Esophagus (tissue), 2 donors: ENCODE results near the gene SERPINB5. TPM values are rescaled to one million over a fixed set of nuclear protein-coding genes. Genes with fewer than 3 reads are reported as not detected.

Source experiments
- H3K27ac ChIP-seq, 2 donors: one replicate each; pipeline ENCODE4 v1.5.1; 2013; ENCODE audit warnings: low read depth in 2 of 2, mild to moderate bottlenecking in 2 of 2, inconsistent platforms in 1 of 2, low read length in 1 of 2, moderate library complexity in 1 of 2
- H3K27me3 ChIP-seq, 2 donors: one replicate each; pipeline ENCODE4 v1.6.1; 2013; ENCODE audit warnings: low read length in 2 of 2, control low read depth in 1 of 2, mild to moderate bottlenecking in 1 of 2; ENCODE audit not compliant: insufficient read depth in 2 of 2, control insufficient read depth in 1 of 2
- H3K36me3 ChIP-seq, 2 donors: one replicate each; pipeline ENCODE4 v1.6.1; 2013; ENCODE audit warnings: low read length in 1 of 2; ENCODE audit not compliant: control insufficient read depth in 2 of 2, insufficient read depth in 2 of 2
- H3K4me1 ChIP-seq, 2 donors: one replicate each; pipeline ENCODE4 v1.6.1; 2013; ENCODE audit warnings: low read length in 1 of 2; ENCODE audit not compliant: control insufficient read depth in 2 of 2, insufficient read depth in 2 of 2
- H3K4me3 ChIP-seq, 2 donors: one replicate each; pipeline ENCODE4 v1.5.1; 2013; ENCODE audit warnings: low read length in 2 of 2, mild to moderate bottlenecking in 2 of 2, low read depth in 1 of 2, moderate library complexity in 1 of 2
- H3K9me3 ChIP-seq, 2 donors: one replicate each; pipeline ENCODE4 v1.6.1; 2013; ENCODE audit warnings: mild to moderate bottlenecking in 2 of 2, low read depth in 1 of 2, low read length in 1 of 2, moderate library complexity in 1 of 2; ENCODE audit not compliant: control insufficient read depth in 2 of 2, insufficient read depth in 1 of 2
- WGBS, 2 donors: extraction: QIAGEN DNeasy Blood & Tissue Kit; methylation state at CpG; one replicate each; pipeline ENCODE4 v1.1.7; 2013; 5-methylcytosine and 5-hydroxymethylcytosine counted together
- polyA plus RNA-seq, 2 donors: library from polyadenylated mRNA; stranded (reverse); fragments of 200-250 nt; gene quantifications; one replicate each; pipeline ENCODE4 v1.2.3, GENCODE V29; 2013
- donor health status: healthy with polysubstance abuse.
- donor health status: Bipolar disorder and iron deficiency.

SERPINB5 gene
- polyA plus RNA-seq, 2 donors, result 48.0 to 174 TPM

DNA sequence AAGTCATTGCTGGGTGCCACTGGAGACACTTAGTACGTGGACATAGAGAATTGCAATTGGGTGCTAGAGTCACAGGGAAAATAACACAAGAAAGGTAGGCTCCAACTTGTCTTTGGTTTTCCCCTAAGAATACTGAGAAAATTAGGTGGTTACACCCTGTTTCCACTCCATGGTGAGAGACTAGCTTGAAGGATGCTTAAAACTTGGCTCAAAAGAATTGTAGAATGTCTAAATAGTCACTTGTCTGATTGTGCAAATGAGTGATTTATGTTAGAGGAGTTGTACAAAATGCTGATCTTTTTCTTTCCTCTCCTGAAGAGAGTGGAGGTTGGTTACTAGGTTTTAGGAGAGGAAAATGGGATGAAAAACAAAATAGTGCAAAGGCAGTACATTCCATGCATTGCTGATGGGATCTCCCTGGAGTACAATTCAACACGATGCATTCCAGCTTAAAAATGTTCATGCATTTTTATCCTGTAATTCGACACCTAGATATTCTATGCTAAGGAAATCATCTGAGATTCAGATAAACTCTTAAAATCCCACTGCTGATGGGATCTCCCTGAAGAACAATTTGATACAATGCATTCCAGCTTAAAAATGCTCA, 63.2 kb downstream of the SERPINB5 start:
- 43 to 48% methylated on average over 3 of the region's 3 CpGs for WGBS, 2 donors
- H3K27me3 ChIP-seq, result no peaks in the 10 kb centered on the region
- no peaks in the 10 kb centered on the region for H3K9me3 ChIP-seq
- no peak overlapping the region for H3K4me3 ChIP-seq
- no peak overlapping the region for H3K27ac ChIP-seq
- H3K36me3 ChIP-seq, result no peaks in the 10 kb centered on the region
- no peaks in the 10 kb centered on the region for H3K4me1 ChIP-seq

DNA sequence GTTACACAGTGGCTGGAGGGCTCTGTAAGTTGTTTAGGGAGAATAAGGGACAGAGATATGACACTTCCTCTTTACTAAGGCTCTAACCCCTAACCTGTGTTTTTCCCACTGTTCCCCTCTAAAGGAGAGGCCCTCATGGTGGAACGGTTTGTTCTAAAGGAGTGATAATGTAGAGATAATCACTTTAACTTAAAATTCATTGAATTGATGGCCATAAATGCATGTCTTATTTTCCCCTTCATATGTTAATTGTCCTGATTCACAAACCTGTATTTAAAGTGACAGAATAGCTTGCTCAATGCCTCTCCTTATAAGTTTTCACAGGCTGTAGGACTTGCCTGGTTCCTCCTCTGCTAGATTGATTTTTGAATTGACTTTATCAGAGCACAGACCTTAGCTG, 65.3 kb downstream of the SERPINB5 start, which contains the start of gene SERPINB12:
Gene SERPINB12 (plus strand): TSS at position 301 of the 400 bp plus-strand sequence. CDS start 13,791 bp downstream, outside the sequence.
- Histone ChIP-seq H3K27me3 (no peaks in the 10 kb centered on the region), H3K27ac (no peak within 1 kb of the TSS), H3K4me3 (no peak within 1 kb of the TSS), H3K36me3 (no peaks in the 10 kb centered on the region), H3K9me3 (no peaks in the 10 kb centered on the region), H3K4me1 (no peaks in the 10 kb centered on the region)
- WGBS, 2 donors, result 72 to 92% methylated on average over 1 of the region's 1 CpG

DNA sequence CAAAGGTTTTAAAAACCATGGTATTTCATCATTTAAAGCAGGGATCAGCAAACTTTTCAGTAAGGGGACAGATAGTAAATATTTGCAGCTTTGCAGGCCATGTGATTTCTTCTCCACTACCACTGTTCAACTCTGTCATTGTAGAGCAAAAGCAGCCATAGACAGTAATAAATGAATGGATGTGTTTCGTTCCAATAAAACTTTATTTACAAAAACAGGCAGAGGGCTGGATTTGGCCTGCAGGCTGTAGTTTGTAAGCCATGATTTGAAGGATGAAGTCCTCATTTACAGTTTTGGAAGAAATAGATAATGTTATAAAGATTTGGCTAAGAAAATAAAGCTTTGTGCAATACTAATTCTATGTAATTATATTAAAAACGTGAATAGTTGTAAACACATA, 67.3 kb downstream of the SERPINB5 start:
- no peak overlapping the region for H3K27ac ChIP-seq
- WGBS, 2 donors, result 79 to 84% methylated on average over 2 of the region's 2 CpGs
- H3K9me3 ChIP-seq, result no peaks in the 10 kb centered on the region

DNA sequence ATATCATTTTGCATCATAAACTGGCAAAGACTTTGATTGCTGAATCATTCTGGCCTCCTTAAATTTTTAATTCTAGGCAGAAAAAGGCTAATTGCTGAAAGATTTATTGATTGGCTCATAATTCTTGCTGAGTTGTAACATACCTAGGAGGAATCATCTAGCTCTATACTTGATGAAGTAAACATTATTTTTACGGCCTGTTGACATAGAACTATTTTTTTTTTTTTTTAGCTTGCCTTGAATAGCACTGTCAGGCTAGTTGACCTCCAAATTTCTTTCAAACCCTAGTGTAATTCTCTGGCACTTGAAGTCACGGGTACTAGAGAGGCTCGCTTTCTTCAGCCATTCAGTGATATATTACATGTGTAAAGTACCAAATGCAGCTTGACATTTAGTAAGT, 68.2 kb downstream of the SERPINB5 start:
- WGBS, 2 donors, result 71 to 82% methylated on average over 3 of the region's 3 CpGs
- Histone ChIP-seq H3K9me3 (no peaks in the 10 kb centered on the region), H3K4me1 (peaks cover 0 to 3% of the 10 kb centered on the region in 2 donors), H3K4me3 (no peak overlapping the region), H3K27me3 (no peaks in the 10 kb centered on the region), H3K36me3 (no peaks in the 10 kb centered on the region), H3K27ac (no peak overlapping the region)

More for the DNA sequence above, 67.3 kb downstream of the SERPINB5 start:
- Histone ChIP-seq H3K36me3 (no peaks in the 10 kb centered on the region), H3K4me1 (no peaks in the 10 kb centered on the region), H3K27me3 (no peaks in the 10 kb centered on the region), H3K4me3 (no peak overlapping the region)

DNA sequence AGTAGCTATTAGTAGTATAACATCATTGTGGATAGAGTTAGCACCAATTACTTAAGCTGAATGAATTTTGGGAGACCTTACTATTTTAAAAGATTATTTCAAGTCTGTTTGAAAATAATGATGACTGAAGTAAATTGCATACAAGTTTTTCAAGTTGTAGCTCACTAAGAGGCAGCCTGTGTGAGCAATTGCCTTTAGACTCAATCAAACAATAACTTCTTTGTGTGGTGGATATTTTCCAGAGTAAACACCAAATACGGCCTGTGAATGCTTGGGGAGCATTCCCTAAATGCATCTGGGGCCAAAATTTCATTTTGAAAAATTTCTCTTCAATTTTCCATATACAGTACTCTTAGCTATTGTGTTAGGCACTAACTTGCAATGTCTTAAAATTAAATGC, 73.3 kb downstream of the SERPINB5 start:
- Histone ChIP-seq H3K27me3 (no peaks in the 10 kb centered on the region), H3K4me1 (peaks cover 0 to 3% of the 10 kb centered on the region in 2 donors), H3K36me3 (no peaks in the 10 kb centered on the region), H3K27ac (no peak overlapping the region), H3K4me3 (no peak overlapping the region), H3K9me3 (no peaks in the 10 kb centered on the region)
- 23 to 32% methylated on average over 1 of the region's 1 CpG for WGBS, 2 donors

DNA sequence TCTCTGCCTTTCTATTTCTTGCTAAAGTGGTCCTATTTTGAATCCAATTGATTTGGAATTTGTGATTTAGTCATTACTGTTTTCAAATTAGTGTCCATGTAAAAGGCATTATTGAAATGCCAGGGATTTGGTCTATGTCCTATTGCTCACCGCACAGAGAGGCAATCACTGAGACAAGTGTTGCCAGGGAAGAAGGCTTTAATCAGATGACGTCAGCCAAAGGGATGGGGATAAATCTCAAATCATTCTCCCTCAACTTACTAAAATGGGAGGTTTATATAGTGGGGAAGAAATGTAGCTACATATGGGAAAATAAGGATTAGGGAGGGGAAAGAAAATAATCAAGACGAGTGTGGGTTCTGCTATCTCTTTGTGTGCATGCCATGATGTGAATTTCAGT, 75.0 kb downstream of the SERPINB5 start:
- Histone ChIP-seq H3K4me1 (peaks cover 0 to 3% of the 10 kb centered on the region in 2 donors), H3K4me3 (no peak overlapping the region), H3K27me3 (no peaks in the 10 kb centered on the region), H3K27ac (no peak overlapping the region), H3K36me3 (no peaks in the 10 kb centered on the region), H3K9me3 (no peaks in the 10 kb centered on the region)
- 78 to 80% methylated on average over 3 of the region's 3 CpGs for WGBS, 2 donors

DNA sequence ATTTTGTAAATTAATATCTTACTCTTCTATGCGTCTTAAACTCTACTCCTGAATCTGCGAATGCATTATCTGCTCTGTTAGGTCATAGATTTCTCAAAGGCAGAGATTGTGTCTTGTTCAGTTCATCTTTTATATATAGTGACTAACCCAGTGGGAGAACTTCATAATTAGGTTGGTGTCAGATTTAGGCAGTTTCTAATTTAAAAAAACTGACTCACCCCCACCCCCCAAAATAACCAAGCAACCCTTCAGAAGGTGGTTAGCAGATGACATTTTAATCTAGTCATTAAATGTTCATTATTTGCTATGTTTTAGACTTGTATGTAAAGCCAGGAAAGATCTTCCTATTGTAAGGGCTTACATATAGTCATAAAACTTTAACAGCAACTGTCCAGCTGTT, 75.8 kb downstream of the SERPINB5 start:
- WGBS, 2 donors, result 84 to 87% methylated on average over 2 of the region's 2 CpGs
- H3K4me3 ChIP-seq, result no peak overlapping the region
- peak overlapping the region; percentile 27 to 93 for H3K27ac ChIP-seq

DNA sequence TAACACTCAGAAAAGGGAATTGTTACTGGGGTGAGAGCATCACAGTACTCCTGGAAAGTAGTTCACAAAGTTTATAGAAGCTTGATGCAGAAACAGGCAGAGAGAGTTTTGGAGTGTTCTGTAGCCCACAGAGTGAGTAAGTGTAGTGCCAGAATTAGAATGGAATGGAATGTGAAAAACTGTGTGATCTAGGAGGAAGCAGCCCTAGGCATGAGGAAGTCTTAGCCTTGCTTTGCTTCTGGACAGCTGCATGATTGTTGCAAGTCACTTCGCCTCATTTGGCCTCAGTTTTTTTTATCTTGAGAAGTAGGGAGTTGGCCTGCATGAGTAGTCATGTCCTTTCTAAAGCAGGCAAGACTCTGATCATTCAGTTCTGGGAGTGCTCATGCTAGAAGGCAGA, 76.3 kb downstream of the SERPINB5 start:
- 9 to 14% methylated on average over 1 of the region's 1 CpG for WGBS, 2 donors

More for the DNA sequence above, 75.8 kb downstream of the SERPINB5 start:
- peaks cover 0 to 3% of the 10 kb centered on the region in 2 donors for H3K4me1 ChIP-seq
- no peaks in the 10 kb centered on the region for H3K36me3 ChIP-seq
- H3K9me3 ChIP-seq, result no peaks in the 10 kb centered on the region
- H3K27me3 ChIP-seq, result no peaks in the 10 kb centered on the region

More for the DNA sequence above, 76.3 kb downstream of the SERPINB5 start:
- Histone ChIP-seq H3K36me3 (no peaks in the 10 kb centered on the region), H3K4me1 (peaks cover 0 to 3% of the 10 kb centered on the region in 2 donors), H3K4me3 (no peak overlapping the region), H3K27ac (peak overlapping the region; percentile 27 to 93), H3K27me3 (no peaks in the 10 kb centered on the region), H3K9me3 (no peaks in the 10 kb centered on the region)
